ENCODE measurements around the gene LIF.

The LIF gene

DNA sequence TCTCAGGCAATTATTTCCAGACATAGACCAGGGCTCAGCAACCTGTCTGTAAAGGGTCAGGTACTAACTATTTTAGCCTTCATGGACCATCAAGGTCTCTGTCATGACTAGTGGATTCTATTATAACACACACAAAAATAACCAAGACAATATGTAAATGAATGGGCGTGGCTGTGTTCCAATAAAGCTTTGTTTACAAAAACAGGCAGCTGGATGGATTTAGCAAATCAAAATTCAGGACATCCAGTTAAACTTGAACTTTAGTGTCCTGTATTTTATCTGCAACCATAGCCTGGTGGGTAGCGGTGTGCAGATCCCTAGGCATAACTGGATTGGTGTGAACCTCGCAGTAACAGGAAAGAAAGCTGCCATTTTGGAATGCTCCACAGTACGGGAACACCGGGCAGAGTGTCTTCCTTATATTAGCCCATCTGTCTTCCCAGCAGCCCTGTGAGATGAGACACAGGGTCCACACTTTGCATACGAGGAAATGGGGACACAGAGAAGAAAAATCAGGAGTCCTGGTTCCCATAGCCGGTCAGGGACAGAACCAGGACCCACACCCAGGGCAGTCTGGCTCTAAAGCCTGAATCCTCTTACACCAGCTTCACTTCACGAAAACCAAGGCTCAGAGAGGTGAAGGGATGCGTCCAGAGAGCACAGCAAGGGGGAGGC, 15.6 kb downstream of the LIF start:
- no peak for DNase-seq (ENCODE audit: low read depth)
- TF ChIP-seq, protein P1, sequence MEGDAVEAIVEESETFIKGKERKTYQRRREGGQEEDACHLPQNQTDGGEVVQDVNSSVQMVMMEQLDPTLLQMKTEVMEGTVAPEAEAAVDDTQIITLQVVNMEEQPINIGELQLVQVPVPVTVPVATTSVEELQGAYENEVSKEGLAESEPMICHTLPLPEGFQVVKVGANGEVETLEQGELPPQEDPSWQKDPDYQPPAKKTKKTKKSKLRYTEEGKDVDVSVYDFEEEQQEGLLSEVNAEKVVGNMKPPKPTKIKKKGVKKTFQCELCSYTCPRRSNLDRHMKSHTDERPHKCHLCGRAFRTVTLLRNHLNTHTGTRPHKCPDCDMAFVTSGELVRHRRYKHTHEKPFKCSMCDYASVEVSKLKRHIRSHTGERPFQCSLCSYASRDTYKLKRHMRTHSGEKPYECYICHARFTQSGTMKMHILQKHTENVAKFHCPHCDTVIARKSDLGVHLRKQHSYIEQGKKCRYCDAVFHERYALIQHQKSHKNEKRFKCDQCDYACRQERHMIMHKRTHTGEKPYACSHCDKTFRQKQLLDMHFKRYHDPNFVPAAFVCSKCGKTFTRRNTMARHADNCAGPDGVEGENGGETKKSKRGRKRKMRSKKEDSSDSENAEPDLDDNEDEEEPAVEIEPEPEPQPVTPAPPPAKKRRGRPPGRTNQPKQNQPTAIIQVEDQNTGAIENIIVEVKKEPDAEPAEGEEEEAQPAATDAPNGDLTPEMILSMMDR (IDR thresholded peaks at IDR 0.05; ENCODE audit: insufficient read depth, low read depth, low read length, missing control alignments) = no peak
- H3K4me3 ChIP-seq (ENCODE audit: low read depth, low read length) = no peak overlapping the region

DNA sequence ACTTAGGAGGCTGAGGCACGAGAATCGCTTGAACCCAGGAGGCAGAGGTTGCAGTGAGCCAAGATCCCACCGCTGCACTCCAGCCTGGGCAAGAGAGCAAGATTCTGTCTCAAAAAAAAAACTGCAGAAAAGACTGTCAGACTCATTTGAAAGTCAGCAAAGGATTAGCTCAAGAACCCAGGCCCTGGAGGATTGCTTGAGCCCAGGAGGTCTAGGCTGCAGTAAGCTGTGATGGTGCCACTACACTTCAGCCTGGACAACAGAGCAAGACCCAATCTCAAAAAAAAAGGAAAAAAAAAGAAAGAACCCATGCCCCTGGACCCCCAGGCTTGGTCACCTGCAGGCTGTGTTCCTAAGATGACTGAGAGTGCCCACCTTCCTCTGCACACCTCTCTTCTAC, 16.2 kb downstream of the LIF start:
- H3K4me3 ChIP-seq (ENCODE audit: low read depth, low read length) = no peak overlapping the region
- no peak for DNase-seq (ENCODE audit: low read depth)
- TF ChIP-seq, protein P1 (IDR thresholded peaks at IDR 0.05; ENCODE audit: insufficient read depth, low read depth, low read length, missing control alignments) = no peak

DNA sequence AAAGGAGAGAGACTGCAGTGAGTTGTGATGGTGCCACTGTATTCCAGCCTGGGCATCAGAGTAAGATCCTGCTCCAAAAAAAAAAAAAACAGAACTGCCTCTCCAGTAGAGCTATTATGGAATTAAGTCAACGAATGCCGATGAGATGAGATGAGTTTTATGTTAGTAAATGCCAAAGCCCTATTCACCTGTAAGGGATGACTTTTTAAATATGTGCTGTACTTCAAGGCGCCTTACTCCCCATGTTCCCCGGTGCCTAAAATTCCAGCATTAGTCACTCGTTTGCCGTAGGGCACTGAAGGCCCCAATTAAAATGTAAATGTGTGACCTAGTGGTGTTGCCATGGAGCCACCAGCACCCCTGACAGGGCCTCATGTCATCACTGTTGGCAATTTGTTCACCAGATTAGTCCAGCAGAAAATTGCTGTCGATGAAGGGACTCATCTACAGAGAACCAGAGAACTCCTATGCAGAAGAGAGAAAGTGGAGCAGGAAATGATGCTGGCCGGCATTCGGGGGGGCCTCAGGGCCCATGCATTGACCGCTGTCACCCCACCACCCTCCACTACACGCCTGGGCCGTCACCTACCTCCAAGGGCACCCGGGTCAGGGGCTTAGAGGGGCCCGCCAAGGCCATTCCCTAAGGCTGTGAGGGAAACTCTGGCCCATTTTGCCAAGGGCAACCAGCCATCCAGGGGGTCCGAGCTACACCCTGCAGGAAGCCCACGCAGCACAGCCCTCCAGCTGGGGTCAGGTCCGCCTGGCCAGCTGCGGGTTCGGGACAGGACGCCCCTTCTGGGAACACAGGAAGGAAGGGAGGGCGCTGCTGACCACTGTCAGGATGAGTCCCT, 17.8 kb downstream of the LIF start:
- DNase-seq (ENCODE audit: low read depth) = no peak
- TF ChIP-seq, protein P1 (IDR thresholded peaks at IDR 0.05; ENCODE audit: insufficient read depth, low read depth, low read length, missing control alignments) = no peak

DNA sequence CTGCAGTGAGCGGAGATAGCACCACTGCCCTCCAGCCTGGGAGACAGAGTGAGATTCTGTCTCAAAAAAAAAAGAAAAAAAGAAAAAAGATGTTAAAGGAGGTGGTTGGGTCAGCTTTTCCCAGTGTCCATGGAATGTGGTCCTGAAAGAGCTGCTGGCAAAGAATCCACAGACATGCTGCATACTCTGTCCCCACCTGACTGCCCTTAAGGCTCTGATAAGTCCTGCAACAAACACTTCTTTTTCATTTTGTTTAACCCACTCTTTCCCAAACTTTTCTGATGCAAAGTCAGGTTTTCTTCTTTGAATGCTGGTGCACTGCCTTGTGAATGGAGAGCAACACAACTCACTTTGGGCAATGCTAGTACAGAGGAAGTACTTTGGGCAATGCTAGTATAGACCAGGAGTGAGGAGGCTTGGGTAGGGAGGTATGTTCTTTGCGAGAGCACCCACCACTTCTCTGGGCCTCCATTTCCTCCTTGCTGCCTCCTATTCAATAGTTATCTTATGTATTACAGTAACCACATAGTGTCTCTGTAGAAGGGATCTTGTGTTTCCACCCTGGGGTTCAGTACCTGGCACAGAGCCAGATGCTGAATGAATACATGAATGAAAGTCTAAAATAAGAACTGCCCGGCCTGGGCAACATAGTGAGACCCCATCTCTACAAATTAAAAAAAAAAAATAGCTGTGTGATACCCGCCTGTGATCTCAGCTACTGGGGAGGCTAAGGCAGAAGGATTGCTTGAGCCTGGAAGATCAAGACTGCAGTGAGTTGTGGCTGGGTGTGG, 18.9 kb downstream of the LIF start:
- TF ChIP-seq, protein P1 (IDR thresholded peaks at IDR 0.05; ENCODE audit: insufficient read depth, low read depth, low read length, missing control alignments) = no peak
- no peak for DNase-seq (ENCODE audit: low read depth)
- H3K4me3 ChIP-seq (ENCODE audit: low read depth, low read length) = no peak overlapping the region

More for the DNA sequence above, 17.8 kb downstream of the LIF start:
- no peak overlapping the region for H3K4me3 ChIP-seq (ENCODE audit: low read depth, low read length)

DNA sequence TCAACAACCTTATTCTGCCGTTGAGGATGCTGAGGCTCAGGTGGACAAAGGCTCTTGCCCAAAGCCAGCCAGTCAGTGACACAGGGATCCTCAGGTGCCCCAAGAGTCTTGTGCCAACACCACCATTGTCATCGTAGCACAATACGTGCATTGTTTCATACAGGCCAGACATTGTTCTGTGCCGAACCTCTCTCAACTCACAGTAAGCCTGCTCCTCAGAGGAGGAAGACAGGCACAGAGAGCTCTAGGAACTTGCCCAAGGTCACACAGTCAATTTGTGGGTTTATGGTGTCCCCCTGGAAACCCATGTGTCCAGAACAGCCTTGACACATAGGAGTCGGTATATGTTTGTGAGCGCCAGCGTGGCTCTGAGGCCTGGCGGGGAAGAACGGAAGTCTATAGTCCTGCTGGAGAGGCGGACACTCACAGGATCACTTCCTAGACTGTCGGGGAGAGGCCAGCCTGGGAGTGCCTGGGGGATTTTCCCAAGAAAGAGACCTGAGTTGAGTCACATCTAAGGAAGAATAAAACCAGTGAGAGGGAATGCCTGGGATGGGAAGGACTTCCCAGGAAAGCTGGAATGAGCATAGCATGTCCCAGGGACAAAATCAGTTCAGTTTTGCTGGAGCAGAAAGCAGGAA, 20.2 kb downstream of the LIF start:
- TF ChIP-seq, protein P1 (IDR thresholded peaks at IDR 0.05; ENCODE audit: insufficient read depth, low read depth, low read length, missing control alignments) = no peak
- no peak for DNase-seq (ENCODE audit: low read depth)
- H3K4me3 ChIP-seq (ENCODE audit: low read depth, low read length) = no peak overlapping the region

DNA sequence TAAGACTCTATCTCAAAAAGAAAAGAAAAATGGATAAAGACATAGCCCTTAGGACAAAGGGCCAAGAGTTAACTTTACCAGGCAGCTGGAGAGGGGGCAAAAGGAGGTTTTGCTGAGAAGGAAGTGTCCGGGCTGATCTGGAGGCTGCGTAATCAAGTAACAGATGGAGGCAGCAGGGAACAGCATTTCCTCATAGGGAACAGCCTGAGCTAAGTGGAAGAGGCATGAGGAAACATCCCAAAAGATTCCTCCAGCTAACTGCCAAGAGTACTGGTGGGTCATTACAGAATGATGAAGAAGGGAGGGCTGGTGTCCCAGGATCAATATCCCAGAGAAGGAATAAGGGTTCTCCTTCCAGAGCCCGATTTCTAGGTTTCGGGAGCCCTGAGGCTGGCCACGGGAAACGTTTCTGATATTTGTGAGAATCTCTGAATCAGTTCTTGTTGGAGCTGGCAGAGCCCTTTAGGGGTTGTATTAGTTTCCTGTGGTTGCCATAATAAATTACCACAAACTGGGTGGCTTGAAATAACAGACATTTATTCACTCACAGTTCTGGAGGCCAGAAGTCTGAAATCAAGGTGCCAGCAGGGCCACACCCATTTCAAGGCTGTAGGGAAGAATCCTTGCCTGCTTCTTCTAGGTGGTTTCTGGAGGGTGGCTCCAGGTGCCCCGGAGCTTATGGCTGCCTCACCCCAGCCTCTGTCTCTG, 21.2 kb downstream of the LIF start:
- DNase-seq (ENCODE audit: low read depth) = no peak
- TF ChIP-seq, protein P1 (IDR thresholded peaks at IDR 0.05; ENCODE audit: insufficient read depth, low read depth, low read length, missing control alignments) = no peak
- no peak overlapping the region for H3K4me3 ChIP-seq (ENCODE audit: low read depth, low read length)
